CD14-positive monocyte (primary cell): Measurements from ENCODE around the gene CFAP69. TPM values are rescaled to one million over a fixed set of nuclear protein-coding genes. Genes with fewer than 3 reads are reported as not detected.

Experiments used
- DNase-seq, 3 donors: peaks; one replicate each; pipeline ENCODE4 v3.0.0-alpha.2; 2011 to 2022
- H2AFZ ChIP-seq: 2 replicates; pipeline ENCODE4 v1.6.0; 2012; ENCODE audit warnings: mild to moderate bottlenecking, low read depth, low read length, inconsistent platforms; ENCODE audit not compliant: insufficient read depth, poor library complexity, severe bottlenecking
- H3K27ac ChIP-seq, 2 donors: 1 replicate in 1 of 2; 2 replicates in 1 of 2; pipeline ENCODE4 v1.5.1; 2012 to 2013; ENCODE audit warnings: low read length in 2 of 2, control low read depth in 1 of 2, inconsistent platforms in 1 of 2, low read depth in 1 of 2, mild to moderate bottlenecking in 1 of 2
- H3K27me3 ChIP-seq, 2 donors: one replicate each; pipeline versions ENCODE4 v1.6.0 to v1.6.1; 2011 to 2013; ENCODE audit warnings: low read length in 2 of 2; ENCODE audit not compliant: control insufficient read depth in 2 of 2, insufficient read depth in 2 of 2
- H3K36me3 ChIP-seq, 2 donors: replicated peaks in 1 of 2; 1 replicate in 1 of 2; 2 replicates in 1 of 2; pipeline versions ENCODE4 v1.5.1 to v1.6.1; 2012 to 2013; ENCODE audit warnings: low read length in 2 of 2, control low read depth in 1 of 2, inconsistent platforms in 1 of 2, mild to moderate bottlenecking in 1 of 2; ENCODE audit not compliant: insufficient read depth in 2 of 2, control insufficient read depth in 1 of 2
- H3K4me1 ChIP-seq, 2 donors: 1 replicate in 1 of 2; 2 replicates in 1 of 2; pipeline versions ENCODE4 v1.5.1 to v1.6.1; 2012 to 2013; ENCODE audit warnings: low read length in 2 of 2, control low read depth in 1 of 2, inconsistent platforms in 1 of 2, mild to moderate bottlenecking in 1 of 2, moderate library complexity in 1 of 2; ENCODE audit not compliant: insufficient read depth in 2 of 2, control insufficient read depth in 1 of 2
- H3K4me2 ChIP-seq: replicated peaks from 2 replicates; pipeline ENCODE3; 2012; ENCODE audit warnings: low read length, moderate library complexity, mild to moderate bottlenecking; ENCODE audit not compliant: poor library complexity, severe bottlenecking; ENCODE audit errors: extremely low read depth
- H3K4me3 ChIP-seq, 3 experiments: fragments of 200-600 bp in 1 of 3; sonication (generic) in 1 of 3; replicated peaks in 1 of 3; 1 replicate in 2 of 3; 2 replicates in 1 of 3; pipeline ENCODE4 v1.5.1; 2011 to 2013; ENCODE audit warnings: low read length in 3 of 3, mild to moderate bottlenecking in 3 of 3, control low read depth in 2 of 3, low read depth in 2 of 3, inconsistent platforms in 1 of 3, moderate library complexity in 1 of 3
- H3K79me2 ChIP-seq: 2 replicates; pipeline ENCODE4 v1.6.0; 2012; ENCODE audit warnings: mild to moderate bottlenecking, control low read depth, inconsistent platforms, low read length, moderate library complexity; ENCODE audit not compliant: insufficient read depth
- H3K9ac ChIP-seq: 2 replicates; pipeline ENCODE4 v1.6.0; 2017; ENCODE audit warnings: low read length, mild to moderate bottlenecking; ENCODE audit not compliant: insufficient read depth, poor library complexity, severe bottlenecking
- H3K9me3 ChIP-seq, 2 donors: replicated peaks in 1 of 2; 1 replicate in 1 of 2; 2 replicates in 1 of 2; pipeline versions ENCODE4 v1.5.1 to v1.6.1; 2012 to 2013; ENCODE audit warnings: low read length in 2 of 2, control low read depth in 1 of 2; ENCODE audit not compliant: control insufficient read depth in 1 of 2, insufficient read depth in 1 of 2
- H4K20me1 ChIP-seq: 2 replicates; pipeline ENCODE4 v1.6.0; 2012; ENCODE audit warnings: mild to moderate bottlenecking, low read length, control low read depth, moderate library complexity; ENCODE audit not compliant: insufficient read depth
- H3K27ac Mint-ChIP-seq, 7 donors: one replicate each; pipeline ENCODE4 v1.8.0; 2020; ENCODE audit warnings: mild to moderate bottlenecking in 7 of 7, mixed read lengths in 7 of 7, moderate library complexity in 6 of 7, inconsistent platforms in 2 of 7
- H3K27me3 Mint-ChIP-seq, 3 donors: one replicate each; pipeline ENCODE4 v1.8.0; 2021 to 2022; ENCODE audit warnings: low read depth in 3 of 3, mild to moderate bottlenecking in 3 of 3, mixed read lengths in 3 of 3, moderate library complexity in 3 of 3, inconsistent platforms in 1 of 3
- H3K36me3 Mint-ChIP-seq, 2 donors: one replicate each; pipeline ENCODE4 v1.8.0; 2020; ENCODE audit warnings: mixed read lengths in 2 of 2, inconsistent platforms in 1 of 2, mild to moderate bottlenecking in 1 of 2
- H3K4me1 Mint-ChIP-seq: one replicate; pipeline ENCODE4 v1.8.0; 2020; ENCODE audit warnings: mild to moderate bottlenecking, mixed read lengths
- H3K4me3 Mint-ChIP-seq, 2 donors: one replicate each; pipeline ENCODE4 v1.8.0; 2020; ENCODE audit warnings: mild to moderate bottlenecking in 2 of 2, mixed read lengths in 2 of 2, moderate library complexity in 1 of 2
- H3K9me3 Mint-ChIP-seq, 7 donors: one replicate each; pipeline ENCODE4 v1.8.0; 2020 to 2022; ENCODE audit warnings: mixed read lengths in 7 of 7, mild to moderate bottlenecking in 6 of 7, moderate library complexity in 6 of 7, inconsistent platforms in 2 of 7
- WGBS: methylation state at CpG from one replicate; pipeline ENCODE4 v1.1.5; 2013; ENCODE audit warnings: missing lambda C conversion rate; ENCODE audit not compliant: insufficient coverage; 5-methylcytosine and 5-hydroxymethylcytosine counted together
- intact Hi-C, 2 donors: fragments of 100-400 bp; cut with micrococcal nuclease; formaldehyde crosslinking; loops; one replicate each; pipeline versions ENCODE4 v1.15.0 to v1.15.1; 2023
- polyA plus RNA-seq, 3 donors: library from polyadenylated mRNA; depleted of rRNA in 1 of 3; unstranded in 2 of 3; stranded (reverse) in 1 of 3; fragments of 300-500 nt in 2 of 3; fragments of >200 nt in 1 of 3; fragmentation: Illumina TruSeq in 2 of 3; gene quantifications; 1 replicate in 2 of 3; 2 replicates in 1 of 3; pipeline ENCODE4 v1.2.3, GENCODE V29; 2012 to 2021
- TF ChIP-seq, protein P1 (sequence below): fragments of 200-600 bp; IDR thresholded peaks from one replicate; pipeline ENCODE4 v1.8.0; 2022; ENCODE audit warnings: antibody characterized with exemption, mild to moderate bottlenecking

The CFAP69 gene
- polyA plus RNA-seq, 3 donors = not detected

DNA sequence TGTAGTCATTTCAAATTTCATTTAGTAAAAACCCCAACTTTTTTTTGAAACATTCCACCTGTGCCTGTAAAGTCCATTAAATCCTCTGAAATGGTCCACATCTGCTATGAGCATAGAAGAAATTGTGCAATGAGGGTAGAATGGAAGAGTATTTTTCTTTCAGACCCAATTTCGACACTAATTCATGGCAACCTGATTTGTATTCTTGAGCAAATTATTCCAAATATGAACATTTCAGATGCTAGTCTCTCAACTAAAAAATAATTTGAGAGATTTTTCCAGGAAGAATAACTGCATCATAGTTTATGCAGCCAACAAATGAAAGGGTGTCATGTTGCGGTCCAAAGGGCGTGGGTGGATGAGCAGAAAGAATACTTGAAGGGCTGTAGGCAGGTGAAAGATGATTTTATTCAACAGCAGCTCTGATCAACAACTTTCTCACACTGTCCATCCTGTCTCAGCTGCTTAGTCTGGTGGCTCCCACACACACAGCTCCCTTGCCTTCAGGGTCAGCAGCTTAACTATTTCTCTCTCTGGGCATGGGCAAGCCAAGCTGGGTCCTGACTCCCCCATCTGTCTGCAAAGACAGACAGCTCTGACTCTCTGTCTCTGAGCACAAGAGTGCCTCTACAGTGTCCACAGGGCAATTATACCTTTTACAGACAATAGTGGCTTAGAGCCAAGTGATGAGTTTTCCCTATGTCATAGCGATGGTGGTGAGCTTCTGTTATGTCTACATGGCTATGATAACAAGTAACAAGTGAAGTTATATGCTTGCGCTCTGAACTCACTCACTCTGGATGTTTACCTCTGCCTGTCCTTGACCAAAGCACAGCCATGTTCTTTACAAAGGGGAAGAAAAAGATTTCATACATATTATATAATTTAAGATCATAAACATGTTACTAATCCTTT is 21.9 kb upstream of the CFAP69 start:
- no peak overlapping the region for H2AFZ ChIP-seq
- no peaks in the 10 kb centered on the region for H3K36me3 ChIP-seq
- H3K27me3 ChIP-seq = no peaks in the 10 kb centered on the region
- no peaks in the 10 kb centered on the region for H3K79me2 ChIP-seq
- TF ChIP-seq, protein P1, sequence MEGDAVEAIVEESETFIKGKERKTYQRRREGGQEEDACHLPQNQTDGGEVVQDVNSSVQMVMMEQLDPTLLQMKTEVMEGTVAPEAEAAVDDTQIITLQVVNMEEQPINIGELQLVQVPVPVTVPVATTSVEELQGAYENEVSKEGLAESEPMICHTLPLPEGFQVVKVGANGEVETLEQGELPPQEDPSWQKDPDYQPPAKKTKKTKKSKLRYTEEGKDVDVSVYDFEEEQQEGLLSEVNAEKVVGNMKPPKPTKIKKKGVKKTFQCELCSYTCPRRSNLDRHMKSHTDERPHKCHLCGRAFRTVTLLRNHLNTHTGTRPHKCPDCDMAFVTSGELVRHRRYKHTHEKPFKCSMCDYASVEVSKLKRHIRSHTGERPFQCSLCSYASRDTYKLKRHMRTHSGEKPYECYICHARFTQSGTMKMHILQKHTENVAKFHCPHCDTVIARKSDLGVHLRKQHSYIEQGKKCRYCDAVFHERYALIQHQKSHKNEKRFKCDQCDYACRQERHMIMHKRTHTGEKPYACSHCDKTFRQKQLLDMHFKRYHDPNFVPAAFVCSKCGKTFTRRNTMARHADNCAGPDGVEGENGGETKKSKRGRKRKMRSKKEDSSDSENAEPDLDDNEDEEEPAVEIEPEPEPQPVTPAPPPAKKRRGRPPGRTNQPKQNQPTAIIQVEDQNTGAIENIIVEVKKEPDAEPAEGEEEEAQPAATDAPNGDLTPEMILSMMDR = no peak
- no peaks in the 10 kb centered on the region for H3K9me3 Mint-ChIP-seq
- no peaks in the 10 kb centered on the region for H3K4me1 ChIP-seq
- no peak overlapping the region for H3K27ac Mint-ChIP-seq
- peaks cover 0 to 16% (median 2%) of the 10 kb centered on the region in 3 donors for H3K27me3 Mint-ChIP-seq
- intact Hi-C loops = no loop called here
- no peaks in the 10 kb centered on the region for H3K9me3 ChIP-seq
- no peaks in the 10 kb centered on the region for H4K20me1 ChIP-seq
- H3K27ac ChIP-seq = no peak overlapping the region
- no peak overlapping the region for H3K4me3 Mint-ChIP-seq
- no peak for DNase-seq
- no CpG with 5 or more reads among the region's 5 CpGs for WGBS
- no peaks in the 10 kb centered on the region for H3K36me3 Mint-ChIP-seq
- H3K4me2 ChIP-seq = no peak overlapping the region
- no peaks in the 10 kb centered on the region for H3K4me1 Mint-ChIP-seq
- no peak overlapping the region for H3K4me3 ChIP-seq
- no peak overlapping the region for H3K9ac ChIP-seq

DNA sequence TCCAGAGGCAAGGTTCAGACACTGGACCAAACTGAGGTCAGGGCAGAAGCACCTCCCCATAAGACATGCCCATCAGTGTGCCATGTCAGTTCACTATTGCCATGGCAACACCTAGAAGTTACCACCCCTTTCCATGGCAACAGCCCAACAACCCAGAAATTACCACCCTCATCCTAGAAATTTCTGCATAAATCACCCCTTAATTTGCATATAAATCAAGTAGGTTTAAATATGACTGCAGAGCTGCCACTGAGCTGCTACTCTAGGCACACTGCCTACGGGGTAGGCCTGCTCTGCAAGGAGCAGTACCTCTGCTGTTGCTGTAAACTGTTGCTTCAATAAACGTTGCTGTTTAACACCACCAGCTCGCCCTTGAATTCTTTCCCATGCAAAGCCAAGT is 20.8 kb upstream of the CFAP69 start:
- Histone ChIP-seq H3K4me3 (no peak overlapping the region), H3K9ac (no peak overlapping the region), H3K79me2 (no peaks in the 10 kb centered on the region), H2AFZ (no peak overlapping the region), H4K20me1 (no peaks in the 10 kb centered on the region), H3K27ac (no peak overlapping the region), H3K27me3 (no peaks in the 10 kb centered on the region), H3K4me2 (no peak overlapping the region), H3K36me3 (no peaks in the 10 kb centered on the region), H3K4me1 (no peaks in the 10 kb centered on the region), H3K9me3 (no peaks in the 10 kb centered on the region)
- DNase-seq = no peak
- Mint-ChIP-seq H3K4me3 (no peak overlapping the region), H3K4me1 (no peaks in the 10 kb centered on the region), H3K27ac (no peak overlapping the region), H3K36me3 (no peaks in the 10 kb centered on the region), H3K9me3 (no peaks in the 10 kb centered on the region), H3K27me3 (peaks cover 1 to 12% (median 2%) of the 10 kb centered on the region in 3 donors)
- WGBS = 88% methylated on average over 3 of the region's 3 CpGs
- intact Hi-C loops = no loop called here
- TF ChIP-seq, protein P1 = no peak
